Measurements from ENCODE around the gene NHSL2.
"Not testable (repeated sequence)": the region's sequence is repeated elsewhere in the genome, so short reads cannot be mapped to it uniquely, and the experiment has no call there.

NHSL2 gene

DNA sequence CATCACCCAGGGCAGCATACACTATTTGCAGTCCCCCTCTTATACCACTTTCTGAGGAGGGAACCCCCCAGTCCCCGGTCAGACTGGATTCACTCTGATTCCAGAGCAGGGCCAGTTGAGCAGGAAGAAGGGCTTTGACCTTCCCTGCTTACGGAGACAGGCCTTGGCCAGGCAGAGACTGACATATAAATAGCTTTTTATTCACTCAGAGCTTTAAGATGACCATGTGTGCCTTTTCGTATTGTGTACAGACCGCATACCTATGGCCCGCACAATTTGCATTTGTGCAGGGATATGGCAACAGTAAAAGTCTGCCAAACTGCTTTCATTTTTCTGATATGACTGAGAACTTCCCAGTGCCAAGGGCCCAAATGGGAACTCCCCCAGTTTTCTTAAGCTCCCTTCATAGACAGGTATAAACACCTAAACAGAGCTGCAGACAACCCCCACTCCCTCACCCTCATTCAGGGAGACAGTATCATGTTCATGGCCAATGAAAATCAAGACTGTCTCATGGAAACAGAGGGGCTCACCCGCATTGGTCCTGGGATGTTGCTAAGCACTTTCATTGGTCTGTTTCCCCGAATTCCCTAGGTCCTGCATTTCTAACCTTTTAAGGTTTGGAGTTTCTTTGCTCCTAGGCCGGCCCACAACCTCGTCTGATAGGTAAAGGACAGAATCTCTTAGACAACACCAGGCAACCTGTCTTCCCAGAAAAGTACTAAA is 135.1 kb downstream of the NHSL2 start:
- peak; percentile 55 for DNase-seq

GRCh38 chrX:72046447-72046846 is 135.8 kb downstream of the NHSL2 start:
- DNase-seq: no peak

DNA sequence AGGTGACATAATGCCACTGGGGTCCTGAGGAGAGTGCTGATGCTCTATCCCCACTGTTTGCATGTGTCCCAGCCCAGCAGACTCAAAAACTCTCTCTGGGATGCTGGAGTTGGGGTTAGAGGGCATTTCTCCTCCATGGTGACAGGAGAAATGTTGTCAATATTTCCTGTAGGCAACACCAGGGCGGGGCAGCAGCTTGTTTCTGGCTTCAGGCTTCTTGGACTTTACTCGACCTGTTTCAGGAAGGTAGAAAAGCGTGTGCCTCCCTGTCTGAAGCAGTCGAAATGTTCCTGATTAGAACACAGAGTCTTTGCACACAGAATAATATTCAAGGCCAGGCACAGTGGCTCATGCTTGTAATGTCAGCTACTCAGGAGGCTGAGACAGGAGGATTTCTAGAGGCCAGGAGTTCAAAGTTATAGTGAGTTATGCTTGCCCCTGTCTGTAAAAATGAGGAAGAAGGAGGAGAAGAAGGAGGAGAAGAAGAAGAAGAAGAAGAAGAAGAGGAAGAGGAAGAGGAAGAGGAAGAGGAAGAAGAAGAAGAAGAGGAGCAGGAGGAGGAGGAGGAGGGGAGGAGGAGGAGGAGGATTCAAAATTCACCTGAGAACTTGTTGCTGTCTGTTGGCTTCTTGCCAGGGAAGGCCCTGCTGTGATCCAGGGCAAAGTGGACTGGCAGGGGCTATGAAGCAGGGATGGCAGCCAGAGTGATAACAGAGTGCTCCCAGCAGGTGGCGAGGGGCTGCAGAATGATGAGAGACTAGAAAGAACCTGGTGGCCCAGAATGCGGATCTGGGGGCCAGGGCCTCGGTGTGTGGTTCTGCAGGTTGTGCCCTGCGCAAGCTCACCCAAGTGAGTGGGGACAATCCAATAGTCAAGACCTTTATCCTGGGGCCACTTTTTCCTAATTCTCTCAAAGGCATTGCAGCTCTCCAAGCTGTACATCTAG is 138.1 kb downstream of the NHSL2 start:
- DNase-seq: no peak

DNA sequence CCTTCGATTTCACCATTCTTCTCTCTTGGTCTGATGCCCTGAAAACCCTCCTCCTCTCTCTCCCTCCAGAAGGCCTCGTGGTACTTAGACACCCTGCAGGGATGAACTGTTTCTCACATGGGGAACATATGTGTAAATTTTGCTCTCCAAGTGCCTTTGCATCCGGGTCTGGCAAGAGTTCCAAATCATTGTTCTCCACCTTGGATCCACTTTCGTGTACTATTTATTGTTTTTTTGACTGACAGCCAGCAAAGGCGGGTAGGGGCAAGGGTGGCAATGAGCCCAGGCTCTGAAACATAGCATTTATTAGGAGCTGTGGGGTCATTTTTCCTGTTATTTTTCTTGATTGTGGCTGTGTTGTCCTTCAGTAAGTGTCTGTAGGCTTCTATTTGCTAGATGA is 139.4 kb downstream of the NHSL2 start:
- no peak for DNase-seq

DNA sequence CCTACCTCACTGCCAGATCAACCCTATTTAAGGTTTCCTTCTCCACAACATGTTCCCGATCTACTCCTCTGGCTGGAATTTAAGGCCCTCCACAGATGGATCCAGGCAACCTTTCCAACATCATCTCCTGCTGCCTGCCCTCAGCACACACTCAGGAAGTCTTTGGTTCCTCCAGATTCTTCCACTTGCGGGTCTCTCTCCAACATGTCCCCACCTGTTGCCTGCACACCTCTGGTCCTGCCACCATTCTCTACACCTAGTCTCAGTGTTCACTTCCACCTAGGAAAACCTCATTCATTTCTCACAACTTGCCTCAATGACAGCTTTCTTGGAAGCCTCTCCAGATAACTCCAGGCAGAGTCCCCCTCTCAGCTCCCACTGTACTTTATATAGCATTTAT is 140.9 kb downstream of the NHSL2 start:
- no peak for DNase-seq

DNA sequence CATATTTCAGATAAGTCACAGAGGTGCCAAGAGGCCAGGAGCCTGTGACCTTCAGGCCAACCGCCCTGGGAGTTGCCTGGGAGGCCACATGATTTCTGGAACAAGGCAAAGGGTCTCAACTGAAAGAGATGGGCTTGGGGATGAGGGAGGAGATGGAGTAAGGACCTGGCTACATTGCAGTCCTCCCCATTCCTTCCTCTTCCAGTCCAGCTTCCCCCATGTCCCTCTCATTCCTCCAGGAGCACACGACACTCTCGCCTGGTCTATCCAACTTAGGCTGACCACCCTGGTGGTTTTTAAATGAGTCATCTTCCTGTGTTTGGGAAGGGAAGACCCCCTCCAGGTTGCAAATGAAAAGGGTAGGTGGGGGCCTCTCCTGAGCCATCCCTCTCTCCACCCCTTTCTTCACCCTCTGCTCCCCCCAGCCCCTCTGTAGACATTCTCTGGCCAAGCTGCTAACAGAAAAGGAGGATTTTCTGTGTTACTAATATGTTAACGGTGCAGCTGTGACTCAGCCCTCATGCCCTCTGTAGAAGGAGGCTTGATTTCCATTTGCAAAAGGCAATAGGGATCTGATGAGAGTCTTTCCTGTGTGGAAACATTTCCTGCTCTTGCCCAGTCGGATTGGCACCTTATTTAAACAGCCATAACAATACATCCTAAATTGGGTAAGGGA is 141.9 kb downstream of the NHSL2 start:
- no peak for DNase-seq

DNA sequence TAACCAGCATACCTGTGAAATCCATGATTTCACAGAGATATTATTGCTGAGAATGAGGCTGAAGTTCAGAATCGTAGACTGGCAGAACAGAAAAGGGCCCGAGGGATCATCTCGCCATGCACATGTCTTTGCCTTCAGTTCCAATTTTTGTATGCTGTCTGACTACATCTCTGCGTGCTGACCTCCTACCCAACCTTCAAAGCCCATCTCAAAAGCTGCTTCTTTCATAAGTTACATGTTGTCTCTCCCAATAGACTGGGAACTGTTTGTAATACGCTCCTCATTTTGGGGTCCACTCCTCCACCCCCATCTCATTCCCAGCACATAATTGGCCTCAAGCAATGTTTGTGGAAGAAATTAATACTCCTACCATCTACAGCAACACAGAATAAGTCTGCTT is 142.9 kb downstream of the NHSL2 start:
- no peak for DNase-seq

- DNase-seq: no peak
Observed at GRCh38 chrX:72054779-72055489, 144.3 kb downstream of the NHSL2 start.

DNA sequence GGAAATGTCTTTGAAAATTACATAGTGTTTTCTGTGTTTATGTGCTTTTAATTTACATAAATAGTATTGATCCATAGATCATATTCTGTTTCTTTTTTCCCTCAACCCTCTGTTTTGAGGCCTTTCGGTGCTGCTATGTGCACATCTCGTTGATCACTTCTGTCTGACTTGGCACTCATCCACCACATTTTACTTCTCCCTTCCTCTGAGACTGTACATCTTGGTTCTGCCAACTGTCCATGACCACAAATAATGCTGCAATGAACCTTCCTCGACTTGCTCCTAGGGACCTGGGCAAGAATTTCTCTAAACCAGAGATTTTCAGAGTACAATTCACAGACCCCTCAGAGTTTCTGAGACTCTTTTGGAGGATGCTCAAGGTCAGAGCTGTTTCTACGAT is 146.7 kb downstream of the NHSL2 start:
- no peak for DNase-seq

DNA sequence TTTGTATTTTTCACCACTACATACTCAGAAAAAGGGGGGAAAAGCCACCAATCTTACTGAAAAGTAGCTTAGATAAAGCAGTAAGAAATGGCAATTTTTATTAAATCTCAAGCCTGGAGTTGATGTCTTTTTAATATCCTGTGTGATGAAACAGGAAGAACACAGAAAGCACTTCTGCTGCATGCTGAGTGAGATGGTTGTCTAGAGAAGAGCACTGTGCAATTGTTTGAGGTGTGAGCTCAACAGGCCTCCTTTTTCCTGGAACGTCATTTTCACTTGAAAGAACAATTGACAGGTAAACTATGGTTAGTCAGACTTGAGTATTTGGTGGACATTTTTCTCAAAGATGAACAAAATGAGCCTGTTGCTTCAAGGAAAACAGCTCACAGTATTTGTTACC is 147.2 kb downstream of the NHSL2 start:
- no peak for DNase-seq

- not testable (repeated sequence) for DNase-seq
Observed at GRCh38 chrX:72058346-72058745, 147.7 kb downstream of the NHSL2 start.

- DNase-seq: no peak
Observed at GRCh38 chrX:72060196-72060920, 149.7 kb downstream of the NHSL2 start.

DNA sequence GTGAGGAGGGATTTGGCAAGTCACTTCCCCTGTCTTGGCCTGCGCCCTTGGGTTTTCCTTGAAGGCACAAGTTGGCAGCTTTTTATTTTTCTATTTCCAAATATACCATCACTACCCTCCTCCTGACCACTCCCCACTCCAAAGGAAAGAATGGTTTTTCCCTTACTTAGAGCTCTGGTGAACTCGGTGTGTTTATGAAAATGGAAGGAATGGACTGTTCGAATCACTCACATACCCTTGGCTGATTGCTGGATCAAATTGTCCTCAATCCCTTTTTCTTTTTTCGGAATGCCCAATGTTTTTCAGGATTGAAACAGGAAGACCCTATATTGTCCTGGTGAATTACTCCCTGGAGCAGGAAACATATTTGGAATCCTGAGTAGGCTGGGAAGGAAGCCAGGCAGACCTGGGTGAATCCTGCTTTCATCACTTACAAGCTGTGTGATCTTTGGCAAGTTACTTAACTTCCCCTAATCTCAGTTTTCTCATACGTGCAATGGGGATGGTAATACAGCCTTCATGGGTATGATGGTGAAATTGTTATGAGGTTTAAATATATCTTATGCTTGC is 150.4 kb downstream of the NHSL2 start:
- DNase-seq: no peak

GRCh38 chrX:72062916-72063315 is 152.3 kb downstream of the NHSL2 start:
- no peak for DNase-seq

GRCh38 chrX:72069350-72070160 is 158.9 kb downstream of the NHSL2 start:
- DNase-seq: no peak

- DNase-seq: no peak
Observed at GRCh38 chrX:72071213-72071612, 160.6 kb downstream of the NHSL2 start.

DNA sequence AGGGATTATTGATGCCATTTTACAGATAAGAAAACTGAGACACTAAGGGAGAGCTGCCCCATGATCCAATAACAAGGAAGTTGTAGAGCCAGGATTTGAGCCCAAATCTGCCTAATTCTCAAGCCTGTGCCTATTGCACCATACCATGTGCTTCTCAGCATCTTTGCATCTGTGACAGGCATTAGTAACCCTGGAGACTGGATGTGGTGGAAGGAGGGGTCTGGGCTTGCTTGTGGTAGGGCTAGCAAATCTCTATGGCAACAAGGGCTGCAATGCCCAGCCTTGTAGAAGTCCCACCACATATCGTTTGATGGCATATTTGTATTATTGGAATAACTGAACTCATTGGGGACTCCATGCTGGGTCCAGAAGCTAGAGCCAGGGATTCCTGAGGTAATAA is 163.0 kb downstream of the NHSL2 start:
- DNase-seq: no peak

GRCh38 chrX:72078411-72078810 is 167.8 kb downstream of the NHSL2 start:
- DNase-seq: no peak

DNA sequence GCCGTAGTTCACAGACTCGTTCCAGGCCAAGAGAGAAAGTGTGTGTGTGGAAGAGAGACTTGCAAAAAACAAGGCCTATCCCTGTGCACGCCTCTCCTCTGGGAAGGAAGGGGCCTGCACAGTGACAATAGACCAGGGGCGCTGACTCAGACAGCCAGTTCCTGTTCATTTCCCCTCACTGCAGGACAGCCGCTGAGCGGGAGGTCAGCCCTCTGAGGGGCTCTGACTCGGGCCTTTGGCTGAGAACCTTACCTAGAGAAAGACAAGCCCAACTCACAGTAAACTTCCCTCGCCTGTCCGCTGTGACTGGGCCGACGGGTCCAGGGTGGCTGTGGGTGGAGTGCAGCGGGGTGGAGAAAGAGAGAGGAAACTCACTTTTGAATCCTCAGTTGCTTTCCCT is 169.0 kb downstream of the NHSL2 start:
- no peak for DNase-seq

DNA sequence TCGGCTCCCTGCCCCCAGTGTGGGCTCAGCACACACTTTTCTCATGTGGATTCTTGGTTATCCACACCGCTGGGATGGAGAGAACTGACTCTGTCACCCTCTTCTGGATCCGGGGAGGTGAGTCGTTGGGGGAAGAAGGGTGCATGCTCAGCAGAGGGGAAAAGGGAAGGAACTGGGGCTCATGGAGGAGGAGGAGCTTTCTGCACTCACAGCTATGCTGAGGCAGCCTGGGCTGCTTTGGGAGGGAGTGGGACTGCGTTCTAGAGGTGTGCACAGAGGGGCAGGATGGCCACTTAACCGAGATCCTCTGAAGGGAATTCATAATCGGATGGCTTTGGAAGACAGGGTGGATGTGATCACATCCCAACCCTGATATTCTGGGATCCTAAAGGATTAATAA is 169.5 kb downstream of the NHSL2 start:
- no peak for DNase-seq

DNA sequence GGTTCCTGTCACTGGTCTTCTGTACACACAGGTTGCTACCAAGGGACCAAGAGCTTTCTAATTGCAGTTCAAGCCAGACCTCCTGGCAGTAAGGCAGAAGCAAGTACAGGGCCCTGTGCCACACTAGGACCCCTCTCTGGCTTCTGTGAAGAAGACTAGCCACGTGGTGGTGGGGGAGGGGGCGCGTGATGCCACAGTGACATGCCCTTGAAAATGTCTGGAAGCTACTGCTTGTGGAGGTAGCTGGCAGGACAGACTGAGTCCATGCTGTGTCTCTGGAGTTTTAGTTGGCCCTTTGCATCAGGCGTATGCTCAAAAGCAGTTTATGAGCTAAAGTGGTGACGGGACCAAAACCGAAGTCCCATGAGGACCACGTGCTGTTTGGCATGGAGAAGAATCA is 170.2 kb downstream of the NHSL2 start:
- no peak for DNase-seq
